MM.1S (cell line): ENCODE data around the gene CRNN.

Source experiments
- DNase-seq: peaks from one replicate; pipeline ENCODE4 v3.0.0-alpha.2; 2015
- H2AFZ ChIP-seq: fragments of 300-600 bp; sonication (generic); 2 replicates; pipeline ENCODE4 v1.6.0; 2016; ENCODE audit warnings: antibody characterized with exemption, low read length
- H3F3A ChIP-seq: fragments of 300-600 bp; sonication (generic); 2 replicates; pipeline ENCODE4 v1.6.1; 2016; ENCODE audit warnings: mild to moderate bottlenecking, antibody characterized with exemption, low read length, moderate library complexity, mixed read lengths; ENCODE audit not compliant: insufficient read depth
- H3K27ac ChIP-seq: fragments of 300-600 bp; sonication (generic); 2 replicates; pipeline ENCODE4 v1.5.1; 2016; ENCODE audit warnings: mild to moderate bottlenecking, low read length
- H3K27me3 ChIP-seq: fragments of 300-600 bp; sonication (generic); replicated peaks from 2 replicates; pipeline ENCODE4 v1.6.0; 2016; ENCODE audit warnings: low read length; ENCODE audit not compliant: insufficient read depth
- H3K36me3 ChIP-seq: fragments of 300-600 bp; sonication (generic); replicated peaks from 2 replicates; pipeline ENCODE4 v1.6.1; 2016; ENCODE audit warnings: mild to moderate bottlenecking, low read length, mixed read lengths; ENCODE audit not compliant: insufficient read depth
- H3K4me1 ChIP-seq: fragments of 300-600 bp; sonication (generic); 2 replicates; pipeline ENCODE4 v1.6.1; 2016; ENCODE audit warnings: low read length, mixed read lengths
- H3K4me2 ChIP-seq: fragments of 300-600 bp; sonication (generic); 2 replicates; pipeline ENCODE4 v1.6.0; 2016; ENCODE audit warnings: low read depth, low read length
- H3K4me3 ChIP-seq: fragments of 300-600 bp; sonication (generic); 2 replicates; pipeline ENCODE4 v1.5.1; 2016; ENCODE audit warnings: low read length, mixed read lengths
- H3K79me2 ChIP-seq: fragments of 300-600 bp; sonication (generic); 2 replicates; pipeline ENCODE4 v1.6.1; 2016; ENCODE audit warnings: mixed run types, low read length, mixed read lengths
- H3K9ac ChIP-seq: fragments of 300-600 bp; sonication (generic); 2 replicates; pipeline ENCODE4 v1.6.1; 2016; ENCODE audit warnings: low read length, mixed read lengths
- H3K9me2 ChIP-seq: fragments of 300-600 bp; sonication (generic); replicated peaks from 2 replicates; pipeline ENCODE4 v1.6.1; 2016; ENCODE audit warnings: mild to moderate bottlenecking, low read length, mixed read lengths; ENCODE audit not compliant: insufficient read depth
- H3K9me3 ChIP-seq: fragments of 300-600 bp; sonication (generic); replicated peaks from 2 replicates; pipeline ENCODE4 v1.6.1; 2016; ENCODE audit warnings: mild to moderate bottlenecking, low read length, mixed read lengths; ENCODE audit not compliant: insufficient read depth
- H4K20me1 ChIP-seq: fragments of 300-600 bp; sonication (generic); 2 replicates; pipeline ENCODE4 v1.6.1; 2016; ENCODE audit warnings: mild to moderate bottlenecking, low read length, moderate library complexity, mixed read lengths; ENCODE audit not compliant: insufficient read depth
- CTCF ChIP-seq: fragments of 300-600 bp; sonication (generic); IDR thresholded peaks from 2 replicates; pipeline ENCODE4 v1.5.1; 2016; ENCODE audit warnings: antibody characterized with exemption, low read length, mixed read lengths
- EZH2 ChIP-seq: fragments of 300-600 bp; sonication (generic); optimal IDR thresholded peaks from 2 replicates; pipeline ENCODE3; 2017; ENCODE audit warnings: low read depth, mild to moderate bottlenecking, antibody characterized with exemption, low read length, mixed read lengths
- EZH2phosphoT487 ChIP-seq: fragments of 300-600 bp; sonication (generic); IDR thresholded peaks from 2 replicates; pipeline ENCODE4 v1.6.1; 2018; ENCODE audit warnings: antibody characterized with exemption, low read length

CRNN gene

GRCh38 chr1:152388889-152389288 lies 25.2 kb downstream of the CRNN start:
- Histone ChIP-seq H3K4me2 (no peak overlapping the region), H4K20me1 (no peaks in the 10 kb centered on the region), H3K4me1 (peaks cover 23% of the 10 kb centered on the region), H3K9me2 (no peaks in the 10 kb centered on the region), H3K27ac (no peak overlapping the region), H3K36me3 (no peaks in the 10 kb centered on the region), H3K4me3 (no peak overlapping the region), H3F3A (peaks cover 16% of the 10 kb centered on the region), H3K79me2 (no peaks in the 10 kb centered on the region), H3K27me3 (no peaks in the 10 kb centered on the region), H3K9me3 (no peaks in the 10 kb centered on the region), H2AFZ (no peak overlapping the region), H3K9ac (no peak overlapping the region)
- no peak for TF ChIP-seq EZH2
- no peak for TF ChIP-seq CTCF
- TF ChIP-seq EZH2phosphoT487 = no peak
- no peak for DNase-seq

- no peak overlapping the region for H2AFZ ChIP-seq
- peaks cover 4% of the 10 kb centered on the region for H3K4me1 ChIP-seq
- no peak for DNase-seq
- no peaks in the 10 kb centered on the region for H3F3A ChIP-seq
- no peak overlapping the region for H3K4me2 ChIP-seq
- H3K79me2 ChIP-seq = no peaks in the 10 kb centered on the region
- H3K4me3 ChIP-seq = no peak overlapping the region
- no peaks in the 10 kb centered on the region for H3K9me2 ChIP-seq
- no peaks in the 10 kb centered on the region for H3K36me3 ChIP-seq
- H3K27ac ChIP-seq = no peak overlapping the region
- H3K9me3 ChIP-seq = no peaks in the 10 kb centered on the region
- H3K27me3 ChIP-seq = no peaks in the 10 kb centered on the region
- no peaks in the 10 kb centered on the region for H4K20me1 ChIP-seq
- TF ChIP-seq CTCF = no peak
- no peak for TF ChIP-seq EZH2phosphoT487
- TF ChIP-seq EZH2 = no peak
- no peak overlapping the region for H3K9ac ChIP-seq
These were observed 27.1 kb downstream of the CRNN start for GRCh38 chr1:152386940-152387339.

- Histone ChIP-seq H3K9me3 (no peaks in the 10 kb centered on the region), H3K4me1 (no peaks in the 10 kb centered on the region), H3F3A (no peaks in the 10 kb centered on the region), H2AFZ (no peak overlapping the region), H3K27me3 (no peaks in the 10 kb centered on the region), H3K79me2 (no peaks in the 10 kb centered on the region), H3K9me2 (no peaks in the 10 kb centered on the region), H3K27ac (no peak overlapping the region), H3K9ac (no peak overlapping the region), H3K4me3 (no peak overlapping the region), H3K36me3 (no peaks in the 10 kb centered on the region), H4K20me1 (no peaks in the 10 kb centered on the region), H3K4me2 (no peak overlapping the region)
- no peak for TF ChIP-seq EZH2phosphoT487
- no peak for DNase-seq
These were observed 33.1 kb downstream of the CRNN start for GRCh38 chr1:152380932-152381331.

- Histone ChIP-seq H3K4me1 (no peaks in the 10 kb centered on the region), H3K27ac (no peak overlapping the region), H3K9ac (no peak overlapping the region), H3K9me3 (no peaks in the 10 kb centered on the region), H2AFZ (no peak overlapping the region), H3K9me2 (no peaks in the 10 kb centered on the region), H3K4me3 (no peak overlapping the region), H3K79me2 (no peaks in the 10 kb centered on the region), H3K36me3 (no peaks in the 10 kb centered on the region), H3K4me2 (no peak overlapping the region), H3F3A (no peaks in the 10 kb centered on the region), H3K27me3 (no peaks in the 10 kb centered on the region), H4K20me1 (no peaks in the 10 kb centered on the region)
- DNase-seq = no peak
- TF ChIP-seq EZH2 = no peak
- no peak for TF ChIP-seq EZH2phosphoT487
- TF ChIP-seq CTCF = no peak
These were observed 39.6 kb downstream of the CRNN start for GRCh38 chr1:152374451-152374850.
